GM19099 (cell line): ENCODE data around the gene DGUOK.

ENCODE experiments used
- POLR2A ChIP-seq: IDR thresholded peaks from 3 replicates; pipeline ENCODE4 v1.6.1; 2011; ENCODE audit warnings: low read depth; ENCODE audit not compliant: insufficient read length; ENCODE audit errors: extremely low read depth

The DGUOK gene

GRCh38 chr2:73972846-73973245 is 46.2 kb downstream of the DGUOK start:
- no peak for TF ChIP-seq POLR2A

DNA sequence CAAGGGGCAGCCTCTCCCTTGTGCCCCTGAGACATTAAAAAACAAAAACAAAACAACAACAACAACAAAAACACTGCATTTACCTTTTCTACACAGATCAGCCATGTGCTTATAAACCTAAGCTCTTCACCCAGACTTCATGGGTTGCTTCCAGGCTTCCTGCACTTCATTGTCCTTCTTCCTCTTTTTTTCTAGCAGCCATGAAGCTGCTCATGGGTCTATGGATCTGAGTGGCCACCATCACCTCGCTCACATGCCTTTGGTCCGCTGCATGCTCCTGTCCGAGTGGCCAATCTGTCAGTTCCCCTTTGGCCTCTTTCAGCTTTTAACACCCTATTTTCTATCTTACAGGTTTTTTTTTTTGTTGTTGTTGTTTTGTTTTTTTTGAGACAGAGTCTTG is 49.1 kb downstream of the DGUOK start:
- no peak for TF ChIP-seq POLR2A

GRCh38 chr2:73976803-73977202 is 50.1 kb downstream of the DGUOK start:
- no peak for TF ChIP-seq POLR2A

DNA sequence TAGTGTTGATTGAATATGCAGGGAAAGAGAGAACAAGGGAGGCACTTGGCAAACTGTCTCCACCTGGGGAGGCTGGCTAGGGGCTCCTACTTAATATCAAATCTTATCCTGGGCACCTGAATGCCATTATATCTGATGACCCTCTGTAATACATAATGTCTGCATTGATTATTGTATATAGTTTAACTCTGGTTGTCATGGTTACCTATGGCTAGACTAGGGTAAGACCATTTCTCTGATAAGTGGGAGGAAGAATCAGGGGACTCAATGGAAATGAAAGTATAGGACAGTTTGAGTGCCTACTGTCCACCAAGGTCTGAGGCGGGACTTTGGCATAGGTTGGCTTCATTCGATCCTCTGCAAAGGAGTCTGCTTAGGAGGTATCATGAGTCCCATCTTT is 50.8 kb downstream of the DGUOK start:
- TF ChIP-seq POLR2A = no peak

DNA sequence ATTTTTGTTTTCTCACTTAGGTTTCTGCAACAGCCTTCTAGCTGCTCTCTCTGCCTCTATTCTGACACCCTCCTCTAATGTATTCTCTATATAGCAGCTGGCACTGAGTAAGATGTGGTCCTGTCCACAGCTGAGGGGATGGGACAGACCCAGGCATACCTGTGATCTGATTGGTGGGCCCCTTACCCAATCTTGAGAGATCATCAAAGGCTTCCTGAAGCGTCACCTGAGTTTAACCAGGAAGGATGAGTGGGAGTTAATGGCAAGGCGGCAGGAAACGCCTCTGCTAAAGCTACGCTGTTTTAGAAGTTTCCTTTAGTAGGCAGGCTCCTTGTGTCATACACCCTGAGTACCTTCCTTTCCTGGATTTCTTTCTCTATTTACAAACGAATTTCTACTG is 52.3 kb downstream of the DGUOK start:
- no peak for TF ChIP-seq POLR2A

DNA sequence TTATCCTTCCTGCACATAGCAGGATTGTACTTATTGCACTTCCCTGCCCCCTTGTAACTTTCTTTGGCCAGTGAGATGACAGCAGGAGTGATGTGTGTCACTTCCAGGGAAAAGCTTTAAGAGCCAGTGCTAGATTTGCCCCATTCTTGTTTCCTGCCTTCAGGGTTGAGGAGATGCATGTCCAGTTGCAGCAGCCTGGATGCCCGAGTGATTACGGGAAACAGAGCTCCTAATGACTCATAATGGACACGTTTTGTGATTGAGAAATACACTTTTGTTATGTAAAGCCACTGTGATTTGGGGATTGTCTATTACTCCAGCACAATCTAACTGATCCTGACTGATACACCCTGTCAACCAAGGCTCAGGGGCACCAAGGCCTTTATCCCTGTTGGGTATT is 53.0 kb downstream of the DGUOK start:
- TF ChIP-seq POLR2A = no peak

DNA sequence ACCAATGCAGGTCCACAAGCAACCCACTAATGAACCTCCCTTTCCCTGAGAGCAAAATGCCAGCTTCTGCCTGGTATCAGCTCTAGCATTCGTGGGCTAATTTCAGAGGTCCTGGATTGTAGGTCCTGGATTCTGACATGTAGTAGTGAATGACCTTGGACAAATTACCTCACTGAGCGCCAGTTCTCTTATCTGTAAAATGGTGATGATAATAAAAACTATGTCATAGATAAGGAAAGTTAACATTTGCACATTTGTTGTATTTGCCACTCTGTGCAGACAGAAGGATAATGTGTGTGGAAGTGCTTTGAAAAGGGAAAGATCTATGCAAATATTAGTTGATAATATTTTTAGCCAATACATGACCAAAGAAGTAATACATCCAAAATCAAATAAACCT is 53.9 kb downstream of the DGUOK start:
- TF ChIP-seq POLR2A = no peak

- peak; percentile 64 for TF ChIP-seq POLR2A
Measured at GRCh38 chr2:73981081-73982001, 54.7 kb downstream of the DGUOK start.

DNA sequence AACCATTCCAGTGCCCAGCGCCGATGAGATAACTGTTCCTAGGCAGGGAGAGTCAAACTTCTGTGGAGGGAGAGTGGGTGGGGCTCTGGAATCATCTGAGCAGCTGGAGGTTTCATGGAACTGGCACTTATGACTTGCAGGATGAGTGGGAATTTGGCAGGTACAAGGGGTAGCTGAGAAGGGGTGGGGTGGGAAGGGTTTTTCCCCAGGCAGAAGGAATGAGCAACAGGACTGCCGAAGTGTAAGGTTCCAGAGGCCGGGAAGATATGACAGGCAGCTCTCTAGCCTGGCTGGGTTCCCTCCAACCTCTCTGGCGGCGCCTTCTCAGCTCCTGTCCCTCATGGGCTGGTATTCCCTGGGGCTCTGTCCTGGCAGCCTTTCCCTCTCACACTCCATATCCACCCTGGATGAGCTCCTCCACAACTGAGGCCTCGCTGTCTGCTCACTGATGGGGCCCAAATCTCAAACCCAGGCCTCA is 55.5 kb downstream of the DGUOK start:
- no peak for TF ChIP-seq POLR2A

GRCh38 chr2:73983322-73984202 is 56.9 kb downstream of the DGUOK start:
- TF ChIP-seq POLR2A = no peak

GRCh38 chr2:73984203-73984921 is 57.7 kb downstream of the DGUOK start, which contains the start of gene TET3:
TET3 (plus strand) TSS chr2:73984910; CDS start chr2:73986404, 1,494 bp downstream.
- no peak for TF ChIP-seq POLR2A

DNA sequence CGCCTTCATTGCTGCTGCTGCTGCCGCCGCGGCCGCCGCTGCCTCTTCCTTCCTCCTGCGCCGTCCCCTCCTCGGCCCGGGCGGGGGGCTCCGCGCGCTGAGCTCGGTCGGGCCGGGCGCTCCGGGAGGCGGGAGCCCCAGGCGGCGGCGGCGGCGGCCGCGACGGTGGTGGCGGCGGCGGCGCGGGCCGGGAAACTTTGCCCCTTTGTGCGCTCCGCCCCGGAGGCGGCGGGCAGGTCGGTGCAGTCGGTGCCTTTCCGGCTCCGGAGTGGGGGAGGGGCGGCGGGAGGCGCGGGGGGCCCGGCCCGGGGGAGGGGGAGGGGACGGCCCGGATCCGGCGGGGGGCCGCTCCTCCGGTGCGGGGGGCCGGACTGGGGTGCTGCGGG is 58.2 kb downstream of the DGUOK start:
- peak; percentile 66 for TF ChIP-seq POLR2A

DNA sequence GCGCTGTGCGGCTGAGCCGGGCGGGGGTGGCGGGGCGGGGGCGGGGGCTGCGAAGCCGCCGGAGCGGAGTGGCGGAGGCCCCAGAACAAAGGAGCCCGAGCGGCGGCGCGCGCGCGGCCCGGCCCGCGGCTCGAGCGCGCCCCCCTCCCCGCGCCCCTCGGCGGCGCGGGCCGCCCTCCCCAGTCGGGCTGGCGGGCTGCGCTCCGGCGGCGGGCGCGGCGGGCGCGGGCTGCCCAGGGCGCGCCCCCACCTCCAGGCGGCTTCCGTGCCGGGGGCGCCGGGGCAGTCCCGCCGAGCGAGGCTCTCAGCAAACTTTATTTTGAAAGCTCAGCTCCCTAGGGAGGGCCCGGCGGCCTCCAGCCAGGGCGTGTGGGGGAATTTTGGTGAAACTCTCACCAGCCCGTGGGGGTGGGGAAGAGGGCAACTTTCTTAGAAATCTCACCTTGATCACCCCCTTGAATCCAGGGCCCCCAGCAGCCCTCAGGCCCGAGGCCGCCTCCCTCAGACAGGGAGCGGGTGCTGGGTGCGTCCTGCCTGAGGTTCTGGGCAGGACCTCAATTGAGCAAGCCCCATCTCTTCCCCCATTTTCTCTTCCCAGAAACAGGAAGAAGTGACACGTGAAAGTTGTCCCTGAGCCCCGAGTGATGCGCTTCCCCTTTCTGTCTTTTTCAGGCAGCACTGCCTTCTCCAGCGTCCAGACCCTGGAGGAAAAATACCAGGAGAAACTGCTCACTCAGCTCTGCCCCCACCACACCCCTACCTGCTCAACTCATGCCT is 58.8 kb downstream of the DGUOK start:
- peak; percentile 12 for TF ChIP-seq POLR2A

- TF ChIP-seq POLR2A = peak; percentile 35
Measured at GRCh38 chr2:73986085-73986681, 59.5 kb downstream of the DGUOK start.
